SHP77 (cell line): Measurements from ENCODE around the gene TMEM120A.
"Not testable (repeated sequence)": the region's sequence is repeated elsewhere in the genome, so short reads cannot be mapped to it uniquely, and the experiment has no call there.

ENCODE experiments used
- DNase-seq, 2 experiments: peaks; one replicate each; lab custom pipeline; 2025; lab: John Stamatoyannopoulos, UW

Gene TMEM120A

DNA sequence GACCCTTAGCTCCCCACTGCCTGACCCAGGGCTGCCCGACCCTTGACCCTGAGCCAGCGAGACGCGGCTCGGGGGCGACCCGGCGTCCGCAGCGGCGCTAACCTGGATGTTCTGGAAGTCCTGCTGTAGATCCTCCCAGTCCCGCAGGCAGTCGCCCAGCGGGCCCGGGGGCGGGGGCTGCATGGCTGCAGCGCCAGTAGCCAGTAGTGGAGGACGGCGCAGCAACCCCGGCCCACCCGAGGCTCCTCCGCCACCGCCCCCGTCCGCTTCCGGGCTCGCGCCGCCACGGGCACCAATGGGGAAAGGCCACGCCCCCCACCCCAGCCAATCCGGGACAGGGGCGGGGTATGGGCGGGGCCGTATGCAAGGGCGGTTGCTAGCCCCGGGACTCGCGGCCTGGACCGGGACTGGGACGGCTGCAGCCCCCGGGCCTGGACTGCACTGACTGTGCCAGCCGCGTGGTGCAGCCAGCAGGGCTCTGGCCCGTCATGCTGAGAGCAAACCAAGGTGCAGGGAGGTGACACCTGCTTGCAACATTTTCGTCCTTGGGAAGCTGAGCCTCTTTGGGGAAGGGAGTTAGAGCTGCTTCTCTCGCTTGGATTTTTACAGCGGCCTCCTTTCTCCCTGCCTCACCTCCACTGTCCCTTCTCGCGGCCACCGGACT lies at the start of gene TMEM120A:
Gene TMEM120A, minus strand, starts transcription at position 208 of the 664 bp plus-strand sequence. Its CDS starts 25 bp downstream, at position 183.
- DNase-seq = peak; percentile 79 to 82

DNA sequence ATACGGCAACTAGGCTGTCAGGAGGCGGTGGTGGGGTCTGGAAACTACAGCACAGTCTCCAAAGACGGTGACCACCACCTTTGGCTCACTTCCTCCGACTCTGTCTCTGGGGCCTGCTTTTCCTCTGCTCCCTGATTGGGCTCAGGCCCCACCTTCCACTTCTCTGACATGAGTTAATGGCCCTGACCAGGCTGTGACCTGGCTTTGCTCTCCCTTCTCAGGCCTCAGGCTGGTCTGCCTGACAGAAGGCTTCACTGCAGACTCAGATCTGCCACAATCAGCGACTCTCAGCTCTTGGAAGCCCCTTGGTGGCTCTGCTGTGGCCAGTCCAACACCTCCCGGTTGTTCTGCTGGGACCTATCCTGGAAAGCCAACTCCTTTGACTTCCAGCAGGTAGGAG lies 45.7 kb upstream of the TMEM120A start:
- no peak for DNase-seq

DNA sequence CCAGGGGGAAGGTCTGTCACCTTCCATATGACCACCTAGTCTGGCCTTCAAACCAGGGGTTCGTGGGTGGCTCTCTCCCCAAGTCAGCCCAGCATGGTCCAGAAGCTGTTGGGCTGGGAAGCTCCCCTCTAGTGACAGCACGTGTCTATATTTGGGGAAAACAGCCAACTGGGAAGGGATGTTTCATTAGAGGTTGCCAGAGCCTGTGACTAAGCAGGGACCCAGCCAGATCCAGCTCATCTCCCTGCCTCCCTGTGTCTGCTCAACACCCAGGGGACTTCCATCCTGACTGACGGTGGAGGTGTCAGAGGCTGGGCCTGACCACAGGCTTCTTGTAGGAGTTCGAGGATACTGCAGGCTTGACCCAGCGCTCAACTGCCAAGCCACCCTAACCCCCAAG lies 42.9 kb upstream of the TMEM120A start:
- no peak for DNase-seq

GRCh38 chr7:76031964-76032363 lies 37.6 kb upstream of the TMEM120A start:
- no peak for DNase-seq

GRCh38 chr7:76029682-76030081 lies 35.3 kb upstream of the TMEM120A start:
- DNase-seq = not testable (repeated sequence)

GRCh38 chr7:76023002-76023401 lies 28.6 kb upstream of the TMEM120A start:
- DNase-seq = no peak

GRCh38 chr7:76022026-76022780 lies 27.8 kb upstream of the TMEM120A start:
- no peak for DNase-seq

DNA sequence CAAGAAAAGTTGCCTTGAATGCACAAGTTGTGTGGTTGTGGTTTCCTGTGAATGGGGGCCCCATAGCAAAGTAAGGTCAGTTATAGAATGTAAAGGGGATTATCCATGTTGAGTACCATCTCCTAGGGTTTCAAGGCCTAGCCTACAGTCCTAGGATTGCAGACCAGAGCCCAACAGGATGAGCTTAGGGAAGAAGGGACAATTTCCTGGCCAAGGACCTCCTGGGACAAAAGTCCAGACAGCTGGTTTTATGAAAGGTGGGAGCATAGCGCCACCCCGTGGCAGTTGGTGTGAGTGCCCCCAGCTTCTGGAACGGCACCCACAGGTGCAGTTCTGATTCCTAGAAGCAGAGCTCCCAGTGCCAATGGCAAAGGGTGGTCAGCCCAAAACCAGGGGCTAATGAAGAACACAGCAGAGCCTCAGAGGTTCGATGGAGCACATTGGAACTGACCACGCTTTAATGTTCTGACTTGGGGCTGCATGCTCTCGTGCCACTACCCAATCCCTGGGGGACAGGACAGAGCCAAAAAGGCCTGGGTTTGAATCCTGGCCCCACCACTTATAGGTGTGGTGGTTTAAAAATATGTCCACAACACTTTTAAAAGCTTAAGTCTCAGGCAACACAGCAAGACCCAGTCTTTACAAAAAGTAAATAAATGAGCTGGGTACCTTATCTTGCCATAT lies 25.8 kb upstream of the TMEM120A start:
- peak; percentile 43 to 56 for DNase-seq

DNA sequence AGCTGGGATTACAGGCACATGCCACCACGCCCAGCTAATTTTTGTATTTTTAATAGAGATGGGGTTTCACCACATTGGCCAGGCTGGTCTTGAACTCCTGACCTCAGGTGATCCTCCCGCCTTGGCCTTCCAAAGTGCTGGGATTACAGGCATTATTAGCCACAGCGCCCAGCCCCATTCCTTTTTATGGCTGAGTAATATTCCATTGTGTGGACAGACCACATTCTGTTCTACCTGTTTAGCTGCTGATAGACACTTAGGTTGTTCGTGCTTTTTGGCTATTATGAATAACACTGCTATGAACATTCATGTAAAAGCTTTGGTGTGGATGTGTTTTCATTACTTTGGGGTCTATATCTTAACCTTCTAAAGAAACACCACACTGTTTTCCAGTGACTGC lies 24.1 kb upstream of the TMEM120A start:
- DNase-seq = not testable (repeated sequence)

- DNase-seq = no peak
These were observed 22.0 kb upstream of the TMEM120A start for GRCh38 chr7:76016191-76016947.

DNA sequence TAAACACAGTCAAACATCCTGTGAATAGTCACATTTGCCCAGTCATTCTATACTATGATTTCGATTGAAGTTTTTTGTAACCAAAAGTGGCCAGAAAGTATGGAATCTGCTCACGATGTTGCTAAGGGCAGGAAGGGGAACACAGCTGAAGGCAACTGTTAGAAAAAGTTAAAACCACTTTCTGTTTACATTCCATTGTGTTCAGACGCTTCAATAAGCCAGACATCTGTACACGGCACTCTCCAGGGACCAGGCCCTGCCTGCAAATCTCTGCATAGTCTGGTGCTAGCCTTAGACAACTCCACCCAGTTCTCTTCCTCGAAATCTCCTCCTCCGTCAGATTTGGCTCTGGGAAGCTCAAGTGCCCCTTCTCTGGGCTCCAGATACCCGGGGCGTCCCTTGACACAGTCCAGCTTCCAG lies 17.1 kb upstream of the TMEM120A start:
- no peak for DNase-seq

DNA sequence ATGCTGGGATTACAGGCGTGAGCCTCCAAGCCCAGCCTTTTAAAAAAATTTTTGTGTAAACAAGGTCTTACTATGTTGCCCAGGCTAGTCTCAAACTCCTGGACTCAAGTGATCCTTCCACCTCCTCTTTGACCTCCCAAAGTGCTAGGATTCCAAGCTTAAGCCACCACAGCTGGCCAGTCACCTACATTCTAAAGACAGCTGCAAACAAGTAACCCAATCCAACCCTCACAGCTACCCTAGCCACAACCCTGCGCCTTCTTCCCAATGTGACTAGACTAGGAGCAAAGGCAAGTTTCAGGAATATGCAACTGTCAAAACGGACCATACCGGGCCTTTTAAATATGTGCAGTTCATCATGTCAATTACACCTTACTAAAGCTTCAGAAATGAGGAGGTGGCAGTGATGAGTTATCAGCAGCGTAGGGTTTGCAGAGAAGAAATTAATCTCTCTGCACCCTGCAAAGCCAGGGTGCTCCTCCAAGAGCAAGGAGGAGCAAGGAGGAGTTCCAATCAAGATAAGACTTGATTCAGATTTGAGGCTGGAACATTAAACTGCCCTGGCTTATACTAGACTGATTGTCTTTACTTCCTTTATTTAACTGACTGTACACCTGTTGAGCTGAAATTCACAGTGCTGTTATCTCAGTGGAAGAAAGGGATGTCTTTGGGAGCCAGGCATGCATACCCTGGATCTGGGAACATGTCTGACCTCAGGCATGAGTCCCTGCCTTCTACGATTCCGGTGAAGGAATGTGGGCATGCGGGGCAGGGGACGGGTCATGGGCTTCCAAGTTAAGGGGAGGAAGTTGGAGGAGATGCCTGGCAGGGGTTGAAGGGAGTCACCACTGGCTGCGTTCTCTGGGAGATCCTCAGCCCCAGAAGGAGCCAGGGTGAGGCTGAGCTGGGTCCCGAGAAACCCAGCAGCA lies 15.5 kb upstream of the TMEM120A start:
- DNase-seq = no peak

- no peak for DNase-seq
These were observed 13.8 kb upstream of the TMEM120A start for GRCh38 chr7:76008156-76008687.

- not testable (repeated sequence) for DNase-seq
These were observed 10.6 kb upstream of the TMEM120A start for GRCh38 chr7:76005004-76005403.

DNA sequence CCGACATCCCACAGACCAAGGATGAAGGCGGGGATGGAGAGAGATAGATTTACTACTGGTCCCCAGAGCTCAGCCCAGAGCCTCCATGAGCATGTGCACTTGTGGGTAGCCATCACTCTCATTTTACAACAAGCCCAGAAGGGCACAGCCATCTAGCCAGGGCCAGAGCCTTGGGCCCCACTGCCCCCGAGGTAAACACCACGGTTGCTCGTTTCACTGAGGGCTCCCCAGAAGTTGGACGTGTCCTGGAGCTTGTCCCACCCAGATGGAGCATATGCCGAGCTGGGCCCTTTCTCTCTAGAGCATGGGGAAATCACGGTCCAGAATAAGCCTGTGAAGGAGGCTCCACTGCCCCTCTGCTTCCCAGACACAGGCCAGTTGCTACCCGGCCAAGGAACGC lies 9.0 kb upstream of the TMEM120A start:
- no peak for DNase-seq

DNA sequence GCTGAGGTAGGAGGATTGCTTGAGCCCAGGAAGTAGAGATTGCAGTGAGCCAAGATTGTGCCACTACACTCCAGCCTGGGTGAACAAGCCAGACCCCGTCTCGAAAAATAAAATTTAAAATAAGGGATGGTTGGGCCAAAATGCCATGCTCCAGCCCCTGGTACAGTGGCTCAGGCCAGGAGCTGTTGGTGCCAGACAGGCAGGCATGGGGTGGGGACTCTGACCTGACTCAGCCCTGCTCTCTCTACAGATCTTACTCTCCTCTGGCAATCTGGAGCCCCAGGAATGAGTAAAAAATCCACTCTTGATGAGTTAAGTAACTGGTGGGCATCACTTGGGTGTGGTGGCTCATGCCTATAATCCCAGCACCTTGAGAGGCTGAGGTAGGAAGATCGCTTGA lies 8.4 kb upstream of the TMEM120A start:
- DNase-seq = no peak

DNA sequence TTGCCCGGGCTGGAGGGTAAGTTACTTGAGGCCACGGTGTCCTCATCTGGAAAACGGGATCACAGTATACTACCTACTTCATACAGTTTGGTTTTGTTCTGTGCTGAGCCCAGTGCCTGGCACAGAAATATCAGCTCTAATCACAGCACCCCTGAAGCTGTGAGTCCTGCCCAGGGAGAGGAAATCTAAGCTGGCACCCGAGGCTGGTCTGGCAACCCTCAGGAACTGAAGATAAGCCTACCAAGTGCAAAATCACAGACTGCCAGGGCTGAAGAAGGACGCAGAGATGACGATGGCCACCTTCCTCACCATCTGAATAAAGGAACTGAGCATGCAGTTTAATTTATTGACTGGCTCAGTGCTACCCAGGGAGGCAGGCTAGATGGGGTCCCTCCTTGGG lies 7.7 kb upstream of the TMEM120A start:
- no peak for DNase-seq

GRCh38 chr7:76000566-76000965 lies 6.2 kb upstream of the TMEM120A start:
- DNase-seq = no peak

DNA sequence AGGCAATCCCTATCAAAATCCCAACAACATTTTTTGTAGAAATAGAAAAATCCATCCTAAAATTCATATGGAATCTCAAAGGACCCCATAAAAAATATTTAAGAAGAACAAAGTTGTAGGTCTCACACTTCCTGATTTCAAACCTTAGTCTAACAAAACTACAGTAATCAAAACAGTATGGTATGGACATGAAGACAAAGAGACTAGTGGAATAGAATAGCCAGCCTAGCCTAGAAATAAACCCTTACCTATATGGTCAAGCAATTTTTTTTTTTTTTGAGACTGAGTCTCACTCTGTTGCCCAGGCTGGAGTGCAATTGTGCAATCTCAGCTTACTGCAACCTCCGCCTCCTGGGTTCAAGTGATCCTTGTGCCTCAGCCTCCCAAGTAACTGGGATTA lies 3.6 kb upstream of the TMEM120A start:
- DNase-seq = no peak

DNA sequence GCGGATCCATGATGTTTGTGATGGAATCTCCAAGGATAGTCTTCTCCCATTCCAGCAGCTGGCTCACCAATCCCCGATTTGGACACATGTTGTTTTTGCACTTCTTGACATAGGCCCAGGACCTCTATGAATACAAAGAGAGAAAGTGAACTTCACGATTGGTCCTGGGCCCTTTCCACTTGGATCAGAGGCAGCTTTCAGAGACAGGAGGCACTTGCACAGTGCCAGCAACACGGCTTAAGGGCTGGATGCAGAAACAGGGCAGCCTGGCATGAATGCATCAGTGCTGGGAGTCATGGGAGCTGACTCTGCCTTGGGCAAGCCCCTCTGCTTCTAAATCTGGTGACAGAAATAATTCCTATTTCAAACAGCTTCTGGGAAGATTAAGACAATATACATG lies 2.1 kb upstream of the TMEM120A start:
- no peak for DNase-seq

DNA sequence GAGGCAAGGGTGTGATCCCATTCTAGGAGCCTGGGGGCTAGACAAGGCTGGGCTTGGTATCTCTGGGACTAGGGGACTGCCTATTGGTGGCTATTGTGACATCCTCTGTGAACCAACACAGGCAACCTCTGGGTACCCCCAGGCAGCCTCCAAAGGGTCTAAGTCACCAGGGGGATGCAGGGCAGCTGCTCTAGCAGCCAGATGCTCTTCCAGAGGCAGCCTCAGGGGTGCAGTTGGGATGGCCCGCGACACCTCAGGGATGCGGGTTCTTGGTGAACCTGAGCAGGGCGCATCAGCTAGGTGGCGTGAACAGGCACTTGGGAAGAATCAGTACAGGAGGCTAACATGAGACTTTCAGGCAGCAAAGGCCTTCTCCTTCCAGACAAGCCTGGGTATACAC lies 1.6 kb upstream of the TMEM120A start:
- DNase-seq = no peak
